Measurements from ENCODE around the gene ME2.

GRCh38 chr18:50944245-50944932, 65.5 kb downstream of the ME2 start:
- no peak for TF ChIP-seq EZH2 (IDR thresholded peaks at IDR 0.05; ENCODE audit: borderline replicate concordance, low read length)
- no peak for TF ChIP-seq CTCF (IDR thresholded peaks at IDR 0.05; ENCODE audit: low read length)
